Muscle of back (tissue), 11 donors: ENCODE measurements around the gene SARS1. TPM values are rescaled to one million over a fixed set of nuclear protein-coding genes. Genes with fewer than 3 reads are reported as not detected.
"Not testable (repeated sequence)": the region's sequence is repeated elsewhere in the genome, so short reads cannot be mapped to it uniquely, and the experiment has no call there.

Source experiments
- DNase-seq, 3 donors: peaks; one replicate each; pipeline versions ENCODE4 v3.0.0 to v3.0.0-alpha.2; 2013
- polyA plus RNA-seq, 10 donors: library from polyadenylated mRNA; unstranded; fragments of 120-200 nt; gene quantifications; one replicate each; pipeline ENCODE4 v1.2.1, GENCODE V29; 2013; ENCODE audit not compliant: insufficient read length in 10 of 10

SARS1 gene
- polyA plus RNA-seq, 10 donors = 79.7 to 94.0 (median 84.8) TPM

DNA sequence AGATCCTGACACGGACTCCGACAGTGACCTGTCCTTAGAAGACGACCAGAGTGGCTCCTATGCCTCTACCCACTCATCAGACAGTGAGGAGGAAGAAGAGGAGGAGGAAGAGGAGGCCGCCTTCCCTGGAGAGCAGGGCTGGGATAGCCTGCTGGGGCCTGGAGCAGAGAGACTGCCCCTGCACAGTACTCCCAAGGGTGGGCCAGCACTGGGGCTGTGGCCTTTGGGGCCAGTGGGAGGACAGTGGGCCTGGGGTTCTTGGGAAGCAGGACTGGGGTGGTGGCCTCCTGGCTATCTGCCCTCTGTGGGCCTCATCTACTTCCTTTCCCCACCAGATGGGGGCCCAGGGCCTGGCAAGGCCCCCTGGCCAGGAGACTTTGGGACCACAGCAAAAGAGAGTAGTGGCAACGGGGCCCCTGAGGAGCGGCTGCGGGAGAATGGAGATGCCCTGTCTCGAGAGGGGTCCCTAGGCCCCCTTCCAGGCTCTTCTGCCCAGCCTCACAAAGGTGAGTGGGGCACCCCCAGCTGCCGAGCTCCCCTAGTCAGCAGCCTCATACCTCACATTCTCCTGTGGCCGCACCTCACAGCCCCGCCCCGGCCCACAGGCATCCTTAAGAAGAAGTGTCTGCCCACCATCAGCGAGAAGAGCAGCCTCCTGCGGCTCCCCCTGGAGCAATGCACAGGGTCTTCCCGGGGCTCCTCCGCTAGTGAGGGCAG is 59.3 kb downstream of the SARS1 start:
- DNase-seq = no peak

DNA sequence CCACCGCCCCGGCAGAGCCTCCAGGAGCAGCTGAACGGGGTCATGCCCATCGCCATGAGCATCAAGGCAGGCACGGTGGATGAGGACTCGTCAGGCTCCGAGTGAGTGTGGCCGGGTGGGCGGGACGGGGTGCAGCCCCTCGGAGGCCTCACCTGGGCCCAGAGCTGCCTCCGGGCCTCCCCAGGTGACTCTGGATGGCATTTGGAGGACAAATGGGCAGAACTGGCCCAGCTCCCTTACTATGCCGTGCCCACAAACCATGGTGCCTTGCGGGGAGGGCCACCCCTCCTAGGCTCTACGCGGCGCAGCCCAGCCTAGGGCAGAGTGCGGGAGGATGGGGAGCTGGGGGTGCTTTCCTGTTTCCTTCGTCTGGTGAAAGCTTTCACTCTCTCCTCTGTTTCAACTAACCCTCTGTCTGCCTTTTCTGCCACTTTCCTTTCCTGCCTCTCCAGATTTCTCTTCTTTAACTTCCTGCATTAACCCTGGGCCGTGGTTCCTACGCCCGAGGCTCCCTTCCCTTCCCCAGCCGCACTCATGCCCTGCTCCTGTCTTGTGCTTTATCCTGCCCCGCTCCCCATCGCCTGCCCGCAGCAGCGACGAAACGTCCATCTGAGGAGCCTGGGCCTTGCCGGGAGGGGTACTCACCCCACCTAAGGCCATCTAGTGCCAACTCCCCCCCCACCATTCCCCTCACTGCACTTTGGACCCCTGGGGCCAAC is 60.0 kb downstream of the SARS1 start:
- DNase-seq = no peak

DNA sequence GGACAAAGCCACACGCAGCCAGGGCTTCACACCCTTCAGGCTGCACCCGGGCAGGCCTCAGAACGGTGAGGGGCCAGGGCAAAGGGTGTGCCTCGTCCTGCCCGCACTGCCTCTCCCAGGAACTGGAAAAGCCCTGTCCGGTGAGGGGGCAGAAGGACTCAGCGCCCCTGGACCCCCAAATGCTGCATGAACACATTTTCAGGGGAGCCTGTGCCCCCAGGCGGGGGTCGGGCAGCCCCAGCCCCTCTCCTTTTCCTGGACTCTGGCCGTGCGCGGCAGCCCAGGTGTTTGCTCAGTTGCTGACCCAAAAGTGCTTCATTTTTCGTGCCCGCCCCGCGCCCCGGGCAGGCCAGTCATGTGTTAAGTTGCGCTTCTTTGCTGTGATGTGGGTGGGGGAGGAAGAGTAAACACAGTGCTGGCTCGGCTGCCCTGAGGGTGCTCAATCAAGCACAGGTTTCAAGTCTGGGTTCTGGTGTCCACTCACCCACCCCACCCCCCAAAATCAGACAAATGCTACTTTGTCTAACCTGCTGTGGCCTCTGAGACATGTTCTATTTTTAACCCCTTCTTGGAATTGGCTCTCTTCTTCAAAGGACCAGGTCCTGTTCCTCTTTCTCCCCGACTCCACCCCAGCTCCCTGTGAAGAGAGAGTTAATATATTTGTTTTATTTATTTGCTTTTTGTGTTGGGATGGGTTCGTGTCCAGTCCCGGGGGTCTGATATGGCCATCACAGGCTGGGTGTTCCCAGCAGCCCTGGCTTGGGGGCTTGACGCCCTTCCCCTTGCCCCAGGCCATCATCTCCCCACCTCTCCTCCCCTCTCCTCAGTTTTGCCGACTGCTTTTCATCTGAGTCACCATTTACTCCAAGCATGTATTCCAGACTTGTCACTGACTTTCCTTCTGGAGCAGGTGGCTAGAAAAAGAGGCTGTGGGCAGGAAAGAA is 61.1 kb downstream of the SARS1 start:
- DNase-seq = no peak

DNA sequence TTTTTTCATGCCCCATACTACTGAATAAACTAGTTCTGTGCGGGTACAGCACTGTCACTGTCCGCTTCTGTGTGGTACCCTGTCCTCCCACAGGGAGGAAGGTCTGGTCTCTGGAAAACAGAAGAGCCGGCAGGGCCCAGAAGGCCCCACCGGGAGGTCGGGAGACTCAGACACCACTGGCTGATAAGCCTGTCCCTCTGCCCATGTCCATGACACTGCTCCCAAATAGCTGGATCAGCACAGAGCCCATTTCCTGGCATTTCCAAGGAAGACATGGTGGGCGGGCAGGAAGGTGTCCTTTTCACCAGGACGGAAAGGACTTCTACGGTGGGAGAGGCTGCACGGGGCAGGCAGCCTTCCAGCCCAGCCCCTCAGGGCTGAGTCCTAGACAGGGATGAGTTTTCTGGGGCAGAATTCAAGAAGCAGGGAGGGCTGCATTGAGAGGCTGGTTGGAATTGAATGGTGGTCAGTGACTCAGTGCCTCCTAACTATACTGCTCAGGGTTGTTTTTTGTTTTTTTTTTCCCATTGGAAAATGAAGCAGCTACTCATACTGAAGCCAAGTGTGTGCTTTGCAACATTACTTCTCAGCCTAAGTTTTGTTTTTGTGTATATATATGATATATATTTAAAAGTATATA is 62.1 kb downstream of the SARS1 start:
- DNase-seq = no peak

DNA sequence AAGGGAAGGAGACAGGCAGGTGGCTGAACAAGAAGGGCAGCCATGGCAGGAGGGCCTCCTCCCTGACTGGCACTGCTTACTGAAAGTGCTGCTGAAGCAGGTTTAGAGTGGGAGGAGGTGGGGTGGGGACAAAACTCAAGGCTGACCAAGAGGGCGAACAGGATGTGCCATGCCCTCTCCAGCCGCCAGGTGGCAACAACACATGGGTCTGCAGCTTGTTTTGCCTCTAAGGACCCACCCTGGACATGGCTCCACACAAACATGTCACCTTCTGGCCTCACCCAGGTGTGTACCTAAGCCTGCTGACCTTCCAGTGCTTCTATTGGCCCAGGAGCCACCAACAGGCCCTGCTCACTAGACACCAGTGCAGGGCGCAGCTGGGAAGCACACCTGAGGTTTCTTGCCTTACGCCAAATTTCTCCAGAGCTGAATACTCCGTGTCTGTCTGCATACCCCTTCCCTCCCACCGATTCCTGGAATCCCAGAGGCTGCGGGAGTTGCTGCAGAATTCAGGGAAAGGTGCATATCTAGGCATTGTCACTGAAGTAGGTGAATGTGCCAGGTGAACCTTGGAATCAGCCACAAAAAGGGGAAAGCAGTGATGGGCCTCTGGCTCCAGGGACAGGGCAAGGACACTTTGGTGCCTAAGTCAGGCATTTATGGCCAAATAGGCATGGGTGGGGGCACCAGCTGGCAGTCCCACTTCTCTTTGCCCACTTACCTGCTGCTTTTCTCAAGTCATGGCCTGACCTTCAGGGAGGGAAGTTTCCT is 63.9 kb downstream of the SARS1 start:
- peak in 2 of 3 donors; percentile 65 to 78 for DNase-seq

DNA sequence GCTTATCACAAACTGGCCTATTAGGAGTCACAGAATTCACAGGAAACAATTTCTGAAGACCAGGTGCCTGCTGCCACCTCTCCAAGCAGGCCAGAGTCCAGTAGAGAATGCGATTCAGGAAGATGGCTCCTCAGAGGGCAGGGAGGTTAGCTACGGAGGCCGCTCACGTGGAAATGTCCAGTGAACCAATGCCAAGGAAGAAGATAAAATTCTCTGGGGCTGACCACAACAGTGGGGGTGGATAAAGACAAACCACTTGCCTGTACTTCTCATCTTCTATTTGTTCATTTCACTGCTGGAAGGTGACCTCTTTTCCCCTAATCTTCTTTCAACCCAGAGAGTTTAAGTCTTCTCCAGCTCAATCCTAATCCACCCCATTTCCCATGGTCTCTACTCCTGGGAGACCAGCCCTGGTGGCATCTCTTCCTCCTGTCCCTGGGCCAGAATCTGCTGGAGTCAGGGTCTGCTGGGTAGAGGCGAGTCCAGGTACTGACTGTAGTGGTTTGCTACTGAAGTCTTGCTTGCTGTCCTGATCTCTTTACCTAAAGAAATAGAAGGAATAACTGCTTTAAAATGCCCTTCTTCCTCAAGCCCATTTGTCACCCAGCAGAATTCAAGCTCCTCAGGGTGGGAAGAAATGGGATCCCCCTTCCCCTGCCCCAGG is 66.0 kb downstream of the SARS1 start:
- DNase-seq = no peak

DNA sequence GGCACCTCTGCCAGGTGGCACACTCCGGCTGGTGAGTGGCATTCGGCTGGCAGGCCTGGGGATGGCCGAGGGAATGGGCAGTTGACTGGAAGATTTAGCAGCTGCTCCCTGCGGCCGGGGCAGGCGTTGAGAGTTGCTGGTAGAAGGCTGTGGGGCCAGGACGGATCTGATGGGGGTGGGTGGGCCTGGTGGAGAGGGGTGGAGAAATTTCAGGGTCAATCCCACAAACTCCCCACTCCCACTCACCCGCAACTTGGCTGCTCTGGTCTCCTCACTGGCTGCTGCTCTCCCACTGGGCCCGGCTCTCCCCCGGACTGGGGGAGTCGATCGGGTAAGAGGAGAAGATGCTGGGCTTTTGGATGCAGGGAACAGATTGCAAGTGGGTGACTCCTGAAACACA is 67.1 kb downstream of the SARS1 start:
- no peak for DNase-seq

DNA sequence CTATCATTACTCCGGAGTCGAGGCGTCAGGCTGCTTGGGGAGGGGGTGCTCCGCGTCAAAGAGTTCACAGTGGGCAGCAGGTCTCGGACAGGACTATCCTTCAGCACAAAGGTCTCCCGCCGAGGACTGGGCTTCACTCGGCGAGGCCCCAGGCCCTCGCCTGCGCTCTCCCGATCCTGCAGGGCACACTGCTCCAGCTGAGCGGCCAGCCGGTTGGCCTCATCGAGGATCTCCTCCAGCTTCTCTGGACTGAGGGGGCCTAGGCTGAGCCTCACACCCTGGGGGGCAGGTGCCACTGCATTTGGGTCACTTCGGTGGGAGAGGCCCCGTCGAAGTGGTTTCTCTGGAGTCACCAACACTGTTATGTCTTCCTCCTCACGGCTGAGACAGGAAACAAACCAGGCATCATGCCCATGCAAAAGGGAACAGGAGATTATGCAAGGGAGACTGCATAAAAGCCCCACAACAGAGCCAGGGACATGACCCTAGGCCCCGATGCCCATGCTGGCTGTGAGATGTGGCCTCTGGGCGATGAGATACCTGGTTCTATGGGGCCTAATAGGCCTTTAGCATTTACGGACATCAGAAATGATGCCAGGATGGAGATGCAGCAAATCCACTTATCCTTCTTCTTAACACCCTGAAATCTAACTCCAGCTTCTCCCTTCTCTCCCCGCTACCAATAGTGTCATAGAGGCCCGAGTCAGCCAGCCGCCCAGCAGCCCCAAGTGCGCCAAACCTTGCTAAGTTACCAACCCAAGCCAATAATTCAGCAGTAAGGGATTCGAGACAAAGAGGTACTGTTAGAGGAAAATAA is 68.2 kb downstream of the SARS1 start:
- DNase-seq = no peak

DNA sequence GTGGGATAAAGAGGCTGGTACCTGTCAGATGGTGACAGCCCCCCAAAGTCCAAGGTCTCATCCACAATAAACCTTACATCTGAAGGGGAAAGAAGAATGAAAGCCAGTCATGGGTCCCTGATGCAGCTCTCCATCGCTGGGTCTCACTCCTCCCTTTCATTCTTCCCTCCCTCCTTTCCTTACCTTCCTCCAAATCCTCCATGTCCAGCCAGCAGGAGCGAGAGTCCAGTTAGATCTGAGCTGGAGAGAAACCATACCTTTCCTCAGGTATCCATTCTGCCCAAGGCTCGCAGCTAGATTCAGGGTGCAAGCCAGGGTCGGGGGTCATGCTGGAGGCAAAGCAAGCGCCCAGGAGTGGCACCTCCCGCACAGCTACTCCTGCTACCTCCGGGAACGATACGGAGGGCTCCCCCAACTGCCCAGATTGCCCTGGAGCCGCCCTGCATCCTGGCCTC is 68.8 kb downstream of the SARS1 start:
- DNase-seq = no peak

DNA sequence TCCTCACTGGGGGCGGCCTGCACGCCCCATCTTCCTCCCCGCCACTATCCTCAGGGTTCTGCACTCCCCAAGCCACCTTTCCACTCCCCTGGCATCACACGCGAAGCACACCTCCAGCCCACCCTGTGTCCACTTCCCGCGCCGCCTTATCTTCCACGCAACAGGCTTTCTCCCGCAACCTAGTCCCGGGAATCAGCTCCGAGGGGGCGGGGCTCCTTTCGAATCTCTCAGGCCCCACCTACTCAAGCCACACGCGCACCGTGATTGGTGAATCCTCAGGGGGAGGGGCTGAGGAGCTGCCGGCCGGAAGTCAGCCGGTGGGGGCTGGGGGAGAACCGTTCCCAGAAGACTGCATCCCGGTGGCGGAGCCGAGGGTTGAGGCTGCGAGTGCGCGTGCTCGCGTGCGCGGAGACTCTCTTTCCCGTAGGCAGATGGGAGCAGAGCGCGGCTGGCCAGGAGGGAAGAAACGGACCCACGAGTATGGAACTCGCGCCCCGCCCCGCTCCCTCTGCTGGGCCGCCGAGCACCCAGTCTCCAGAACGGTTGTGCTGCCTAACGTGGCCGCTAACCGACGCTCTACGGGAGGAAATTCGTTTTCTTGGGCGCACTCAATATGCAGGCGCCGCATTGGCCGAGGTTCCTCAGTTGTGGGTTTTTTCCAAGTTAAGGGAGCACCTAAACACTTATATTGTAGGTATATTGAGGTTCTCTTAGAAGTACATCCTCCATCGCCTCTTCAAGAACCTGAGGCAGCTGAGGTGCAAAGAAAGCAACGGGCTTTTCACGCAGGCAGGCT is 69.4 kb downstream of the SARS1 start, which contains the start of gene PSRC1:
Gene PSRC1 (minus strand): TSS at position 194 of the 796 bp plus-strand sequence.
- peak; percentile 96 to 98 (median 96) for DNase-seq

DNA sequence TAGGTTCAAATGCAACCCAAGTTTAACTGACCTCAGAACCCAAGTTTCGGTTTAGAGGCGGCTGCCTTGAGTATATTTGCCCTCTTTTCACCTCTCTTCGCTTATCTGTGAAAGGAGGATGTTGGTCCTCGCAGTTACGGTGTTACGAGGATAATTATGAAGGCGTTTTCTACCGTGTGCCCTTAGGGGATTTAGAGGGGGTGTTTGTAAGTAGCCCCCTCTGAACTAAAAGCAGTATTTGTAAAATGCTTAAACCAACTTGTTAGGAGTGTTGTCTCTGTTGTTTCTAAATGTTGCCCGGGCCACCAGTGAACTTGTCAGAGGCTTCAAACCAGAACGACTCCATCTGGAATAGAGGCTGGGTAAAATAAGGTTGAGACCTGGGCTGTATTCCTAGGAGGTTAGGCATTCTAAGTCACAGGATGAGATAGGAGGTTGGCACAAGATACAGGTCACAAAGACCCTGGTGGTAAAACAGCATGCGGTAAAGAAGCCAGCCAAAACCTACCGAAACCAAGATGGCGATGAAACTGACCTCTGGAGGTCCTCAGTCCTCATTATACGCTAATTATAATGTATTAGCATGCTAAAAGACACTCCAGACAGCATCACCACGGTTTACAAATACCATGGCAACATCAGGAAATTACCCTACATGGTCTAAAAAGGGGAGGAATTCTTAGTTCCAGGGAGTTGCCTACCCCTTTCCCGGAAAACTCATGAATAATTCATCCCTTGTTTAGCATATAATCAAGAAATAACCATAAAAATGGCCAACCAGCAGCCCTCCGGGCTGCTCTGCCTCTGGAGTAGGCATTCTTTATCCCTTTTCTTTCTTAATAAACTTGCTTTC is 70.3 kb downstream of the SARS1 start:
- no peak for DNase-seq

DNA sequence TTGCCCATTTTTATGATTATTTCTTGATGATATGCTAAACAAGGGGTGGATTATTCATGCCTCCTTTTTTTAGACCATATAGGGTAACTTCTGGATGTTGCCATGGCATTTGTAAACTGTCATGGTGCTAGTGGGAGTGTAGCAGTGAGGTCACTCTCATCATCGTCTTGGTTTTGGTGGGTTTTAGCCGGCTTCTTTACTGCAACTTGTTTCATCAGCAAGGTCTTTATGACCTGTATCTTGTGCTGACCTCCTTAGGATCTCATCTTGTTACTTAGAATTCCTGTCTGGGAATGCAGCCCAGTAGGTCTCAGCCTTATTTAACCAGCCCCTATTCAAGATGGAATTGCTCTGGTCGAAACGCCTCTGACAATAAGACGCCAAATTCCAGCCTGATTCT is 73.0 kb downstream of the SARS1 start:
- not testable (repeated sequence) for DNase-seq

Other genes with a start within 250 kb of the SARS1 start
- gene WDR47, start 171.8 kb upstream of the SARS1 start, polyA plus RNA-seq = 10 to 100 TPM in 9 of 10 donors, 1 to 10 TPM in 1; 9.6 to 14.7 (median 12.4) TPM
- gene TAF13, start 137.9 kb upstream of the SARS1 start, polyA plus RNA-seq = 10 to 100 TPM; 41.3 to 53.9 (median 49.9) TPM
- 10 to 100 TPM; 32.5 to 46.5 (median 37.0) TPM for gene TMEM167B, start 123.2 kb upstream of the SARS1 start, polyA plus RNA-seq
- 1 to 10 TPM in 1 of 10 donors, under 1 TPM in 9; 0.19 to 1.0 (median 0.35) TPM for gene ELAPOR1, start 99.8 kb upstream of the SARS1 start, polyA plus RNA-seq
- 1 to 10 TPM; 2.5 to 7.9 (median 4.2) TPM for gene CELSR2, start 35.6 kb downstream of the SARS1 start, polyA plus RNA-seq
- 10 to 100 TPM; 10.0 to 21.2 (median 13.3) TPM for gene PSRC1, start 69.2 kb downstream of the SARS1 start, polyA plus RNA-seq
- 1 to 10 TPM in 5 of 10 donors, under 1 TPM in 5; 0.40 to 1.9 (median 0.93) TPM for gene MYBPHL, start 93.1 kb downstream of the SARS1 start, polyA plus RNA-seq
- gene SORT1, start 184.0 kb downstream of the SARS1 start, polyA plus RNA-seq = 10 to 100 TPM; 21.9 to 45.5 (median 25.6) TPM
- 10 to 100 TPM; 61.8 to 90.0 (median 69.1) TPM for gene PSMA5, start 212.5 kb downstream of the SARS1 start, polyA plus RNA-seq